HuH-7.5 (cell line): ENCODE measurements around the gene WDFY2.
"Not testable (repeated sequence)": the region's sequence is repeated elsewhere in the genome, so short reads cannot be mapped to it uniquely, and the experiment has no call there.

Experiments used
- DNase-seq: peaks from one replicate; pipeline ENCODE4 v3.0.0; 2011; ENCODE audit warnings: low spot score

The WDFY2 gene

DNA sequence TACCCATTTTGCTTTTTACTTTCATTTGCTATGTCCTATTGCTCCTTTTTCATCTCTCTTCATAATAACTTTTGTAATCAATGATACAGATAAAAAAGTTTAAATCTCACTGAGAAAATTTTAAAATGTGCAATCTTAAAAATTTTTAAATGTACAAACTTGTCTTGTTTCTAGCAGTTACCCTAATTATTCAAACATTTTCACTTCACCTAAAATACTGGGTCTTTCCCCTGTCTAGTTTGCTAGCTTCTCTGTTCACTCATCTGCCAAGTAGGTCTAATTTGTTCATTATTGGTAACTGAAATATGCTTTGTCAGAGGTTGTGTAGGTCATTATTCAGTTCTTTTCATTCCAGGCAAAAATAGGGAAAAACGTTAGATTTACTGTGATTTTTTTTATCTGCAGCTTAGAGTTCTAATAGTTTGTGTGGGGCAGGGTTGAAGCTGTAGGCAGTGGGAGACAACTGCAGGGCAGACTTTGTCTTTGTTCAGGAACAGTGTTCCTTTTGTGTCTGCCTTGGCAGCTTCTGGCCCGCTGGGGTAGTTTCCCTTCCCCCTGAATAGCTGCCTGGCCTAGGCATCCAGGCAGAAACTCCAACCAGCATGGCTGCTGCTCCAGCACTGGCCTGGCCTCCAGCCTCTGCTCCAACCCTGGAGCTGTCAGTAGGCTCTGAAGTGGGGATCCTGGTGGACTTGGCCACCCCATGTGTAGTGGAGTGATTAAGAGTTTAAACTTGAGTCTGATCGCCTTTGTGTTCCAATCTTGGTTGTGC is 48.5 kb downstream of the WDFY2 start:
- no peak for DNase-seq

DNA sequence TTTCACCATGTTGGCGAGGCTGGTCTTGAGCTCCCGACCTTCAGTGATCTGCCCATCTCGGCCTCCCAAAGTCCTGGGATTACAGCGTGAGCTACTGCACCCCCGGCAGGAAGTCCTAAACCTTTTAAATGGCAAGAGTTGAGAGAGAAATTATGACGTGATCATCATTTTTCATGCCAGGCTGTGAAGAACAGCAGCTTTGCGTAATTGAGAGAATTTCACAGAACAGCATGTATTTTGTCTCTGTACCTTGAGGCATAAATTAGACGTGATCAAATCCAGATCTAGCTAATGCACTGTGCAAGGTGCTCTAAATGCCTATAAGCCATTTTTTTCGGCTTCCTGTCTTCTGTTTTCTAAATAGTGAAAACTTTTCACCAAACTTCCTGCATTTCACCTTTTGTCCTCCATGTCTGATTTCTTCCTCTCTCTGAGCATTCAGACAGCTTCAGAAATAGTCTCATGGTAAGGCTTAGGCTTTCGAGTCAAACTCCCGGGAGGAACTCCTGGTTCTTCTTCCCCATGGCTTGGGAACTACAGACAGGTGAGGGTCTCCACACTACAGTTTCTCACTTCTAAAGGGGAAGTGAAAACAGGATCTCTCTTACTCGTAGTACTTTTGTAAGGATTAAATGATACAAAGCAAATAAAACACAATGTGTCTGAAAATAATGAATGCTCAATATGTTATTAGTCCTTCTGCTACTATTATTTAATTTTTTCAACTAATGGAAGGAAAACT is 51.0 kb downstream of the WDFY2 start:
- DNase-seq = no peak

DNA sequence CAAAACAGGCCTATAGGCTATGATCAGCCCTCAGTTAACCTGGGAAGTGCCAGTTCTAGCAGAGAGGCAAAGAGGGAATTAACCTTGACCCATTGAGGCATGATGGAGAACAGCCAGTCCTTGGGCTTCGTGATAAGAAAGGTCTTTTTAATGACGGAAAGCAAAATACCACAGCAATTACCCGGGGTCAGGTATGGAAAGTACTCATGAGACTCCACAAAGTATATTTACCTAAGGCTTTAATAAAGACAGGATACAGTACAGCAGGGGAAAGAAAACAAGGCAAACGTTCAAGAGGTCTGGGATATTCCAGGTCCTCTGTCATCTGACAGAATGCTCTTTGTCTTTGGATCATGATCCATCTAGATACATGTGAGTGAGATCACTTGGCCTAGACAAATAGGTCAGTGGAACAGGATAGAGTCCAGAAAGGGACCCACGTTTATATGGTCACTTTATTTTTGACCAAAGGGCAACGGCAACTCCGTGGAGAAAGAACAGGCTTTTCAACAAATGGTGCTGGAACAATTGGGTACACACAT is 52.2 kb downstream of the WDFY2 start:
- no peak for DNase-seq

GRCh38 chr13:51637852-51638215 is 53.6 kb downstream of the WDFY2 start:
- DNase-seq = no peak

DNA sequence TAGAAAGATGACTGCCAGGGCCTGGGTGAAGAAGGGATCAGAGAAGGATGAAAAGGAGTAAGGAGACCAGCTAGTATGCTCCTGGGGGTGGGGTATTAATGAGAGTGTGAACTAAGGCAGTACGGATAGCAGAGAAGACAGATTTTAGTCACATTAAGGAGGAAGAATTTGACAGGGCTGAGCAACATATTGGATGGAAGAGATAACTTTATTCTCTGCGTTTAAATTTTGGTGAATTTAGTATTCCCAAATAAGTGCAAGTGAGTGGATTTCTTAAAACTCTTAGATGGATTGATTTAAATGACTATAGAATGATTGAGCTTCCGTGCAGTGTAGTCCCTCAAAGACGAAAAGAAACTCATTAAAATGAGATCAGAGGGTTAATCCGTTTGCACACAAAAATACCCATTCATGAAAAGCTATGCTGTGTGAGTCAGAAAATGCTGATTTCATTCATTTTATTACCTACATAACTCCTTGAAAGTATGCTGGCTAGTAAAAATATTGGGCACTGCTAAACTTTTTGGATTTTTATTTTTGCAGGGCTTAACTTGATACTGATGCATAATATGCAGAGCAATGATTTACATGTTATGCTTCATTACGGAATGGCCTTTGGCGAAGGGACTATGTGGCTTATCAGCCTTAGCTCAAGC is 54.1 kb downstream of the WDFY2 start:
- no peak for DNase-seq

- no peak for DNase-seq
These were observed 54.9 kb downstream of the WDFY2 start for GRCh38 chr13:51639171-51639570.

GRCh38 chr13:51640696-51641095 is 56.4 kb downstream of the WDFY2 start:
- not testable (repeated sequence) for DNase-seq

- no peak for DNase-seq
These were observed 59.0 kb downstream of the WDFY2 start for GRCh38 chr13:51643105-51643881.

- no peak for DNase-seq
These were observed 59.6 kb downstream of the WDFY2 start for GRCh38 chr13:51643882-51644281.

- DNase-seq = no peak
These were observed 60.4 kb downstream of the WDFY2 start for GRCh38 chr13:51644654-51645053.

GRCh38 chr13:51645154-51645650 is 60.9 kb downstream of the WDFY2 start:
- DNase-seq = no peak

DNA sequence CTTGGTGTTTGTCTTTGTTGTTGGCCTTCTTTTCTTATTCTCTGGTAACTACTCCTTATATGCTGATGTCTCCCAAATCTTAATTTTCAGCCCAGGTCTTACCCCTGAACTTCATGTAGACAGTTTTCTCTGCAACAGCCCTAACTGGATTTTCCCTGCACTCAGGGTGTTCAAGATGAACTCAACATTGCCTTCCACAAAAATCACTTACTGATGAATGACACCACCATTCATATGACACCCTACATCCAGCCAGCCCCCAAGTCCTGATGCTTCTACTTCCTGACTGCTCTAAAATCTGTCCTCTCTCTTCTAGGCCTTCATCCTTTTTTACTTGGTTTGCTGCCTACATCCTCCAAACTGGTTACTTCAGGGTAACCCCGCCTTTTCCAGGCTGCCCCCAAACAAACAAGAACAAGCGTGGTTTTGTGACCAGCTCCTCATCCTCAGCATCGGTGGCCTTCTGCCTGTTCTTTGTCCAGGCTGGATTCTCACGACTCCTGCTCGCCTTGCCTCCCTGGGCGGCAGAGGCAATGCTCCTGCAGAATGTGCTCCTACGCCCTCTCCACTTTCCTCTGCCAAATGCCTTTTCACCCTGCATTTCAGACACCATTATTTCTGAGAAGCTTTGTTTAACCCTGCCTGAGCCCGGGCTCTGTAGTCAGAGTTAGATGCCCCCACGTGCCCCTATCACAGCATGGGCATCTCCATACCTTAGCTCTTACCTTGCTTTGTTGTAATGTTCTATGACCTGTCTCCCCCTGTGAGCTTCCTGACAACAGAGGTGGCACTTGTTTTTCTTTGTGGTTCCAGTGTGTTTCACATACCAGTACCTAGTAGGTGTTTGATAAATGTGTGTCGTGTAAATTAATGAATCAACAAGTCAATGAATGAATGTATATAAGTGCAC is 61.8 kb downstream of the WDFY2 start:
- DNase-seq = no peak

DNA sequence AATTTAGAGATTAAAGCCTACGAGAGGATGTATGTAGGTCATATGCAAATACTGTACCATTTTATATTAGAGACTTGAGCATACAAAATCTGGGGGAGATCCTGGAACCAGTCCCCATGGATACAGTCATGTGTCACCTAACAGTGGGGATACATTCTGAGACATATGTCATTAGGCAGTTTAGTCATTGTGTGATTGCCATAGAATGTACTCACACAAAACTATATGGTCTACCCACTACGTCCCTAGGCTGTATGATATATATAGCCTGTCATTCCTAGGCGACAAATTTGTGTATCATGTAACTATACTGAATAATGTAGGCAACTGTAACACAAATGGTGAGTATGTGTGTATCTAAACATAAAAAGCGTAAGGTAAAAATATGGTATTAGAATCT is 62.8 kb downstream of the WDFY2 start:
- no peak for DNase-seq

DNA sequence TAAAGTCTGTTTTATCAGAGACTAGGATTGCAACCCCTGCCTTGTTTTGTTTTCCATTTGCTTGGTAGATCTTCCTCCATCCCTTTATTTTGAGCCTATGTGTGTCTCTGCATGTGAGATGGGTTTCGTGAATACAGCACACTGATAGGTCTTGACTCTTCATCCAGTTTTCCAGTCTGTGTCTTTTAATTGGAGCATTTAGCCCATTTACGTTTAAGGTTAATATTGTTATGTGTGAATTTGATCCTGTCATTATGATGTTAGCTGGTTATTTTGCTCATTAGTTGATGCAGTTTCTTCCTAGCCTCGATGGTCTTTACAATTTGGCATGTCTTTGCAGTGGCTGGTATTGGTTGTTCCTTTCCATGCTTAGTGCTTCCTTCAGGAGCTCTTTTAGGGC is 67.9 kb downstream of the WDFY2 start:
- DNase-seq = not testable (repeated sequence)

DNA sequence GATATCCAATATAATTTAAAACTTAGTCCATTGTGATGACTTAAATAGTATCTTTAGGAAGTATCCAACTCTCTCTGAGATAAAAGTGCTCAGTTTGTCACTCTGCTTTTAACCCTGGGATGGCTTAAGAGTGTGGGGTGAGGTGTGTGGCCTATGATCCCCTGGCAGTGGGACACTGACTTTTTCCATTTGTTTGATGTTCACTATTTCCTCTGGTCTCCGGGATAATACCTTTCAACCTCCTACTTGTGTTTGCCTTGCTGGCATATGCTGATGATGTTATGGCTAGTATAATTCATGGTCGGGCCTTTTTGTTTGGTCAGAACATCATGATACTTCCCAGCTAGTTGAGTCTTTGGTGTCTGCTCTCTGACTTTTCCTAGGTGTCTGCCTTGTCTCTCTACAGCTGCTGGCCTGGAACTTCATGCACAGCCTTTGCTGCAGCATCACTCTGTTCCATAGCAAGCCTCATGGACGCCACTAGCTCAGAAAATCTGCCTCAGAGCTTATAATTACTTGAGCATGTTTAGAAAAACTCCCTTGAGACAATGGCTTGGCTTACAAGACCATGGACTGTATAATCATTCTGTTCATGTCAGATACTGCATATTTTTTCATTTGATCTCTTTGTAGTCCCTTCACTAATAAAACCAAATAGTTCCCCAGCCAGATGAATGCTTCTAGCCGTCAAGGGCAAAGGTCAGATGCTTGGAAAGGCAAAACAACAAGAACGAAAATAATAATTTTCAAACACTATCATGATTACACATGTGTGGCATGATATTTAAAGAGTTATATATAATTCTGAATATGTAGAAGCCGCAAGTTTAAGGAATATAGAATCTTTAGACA is 75.2 kb downstream of the WDFY2 start:
- no peak for DNase-seq

DNA sequence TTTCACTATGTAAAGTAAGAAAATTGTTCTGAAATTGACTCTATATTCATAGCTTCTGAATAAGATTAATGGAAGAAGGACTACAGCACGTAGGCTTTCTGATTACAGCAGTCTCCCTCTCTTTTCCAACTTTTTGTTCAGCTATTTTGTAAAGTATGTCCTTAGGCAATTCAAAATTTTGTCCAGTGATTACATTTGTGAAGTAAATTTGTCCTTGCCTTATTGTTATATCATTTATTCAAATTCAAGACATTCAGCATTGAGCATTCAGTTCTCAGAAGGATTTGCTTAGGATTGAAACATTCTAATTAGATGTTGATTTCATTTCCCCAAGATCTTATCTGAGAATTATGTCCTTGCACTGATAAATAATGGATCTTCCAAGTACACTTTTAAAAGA is 76.6 kb downstream of the WDFY2 start:
- no peak for DNase-seq

DNA sequence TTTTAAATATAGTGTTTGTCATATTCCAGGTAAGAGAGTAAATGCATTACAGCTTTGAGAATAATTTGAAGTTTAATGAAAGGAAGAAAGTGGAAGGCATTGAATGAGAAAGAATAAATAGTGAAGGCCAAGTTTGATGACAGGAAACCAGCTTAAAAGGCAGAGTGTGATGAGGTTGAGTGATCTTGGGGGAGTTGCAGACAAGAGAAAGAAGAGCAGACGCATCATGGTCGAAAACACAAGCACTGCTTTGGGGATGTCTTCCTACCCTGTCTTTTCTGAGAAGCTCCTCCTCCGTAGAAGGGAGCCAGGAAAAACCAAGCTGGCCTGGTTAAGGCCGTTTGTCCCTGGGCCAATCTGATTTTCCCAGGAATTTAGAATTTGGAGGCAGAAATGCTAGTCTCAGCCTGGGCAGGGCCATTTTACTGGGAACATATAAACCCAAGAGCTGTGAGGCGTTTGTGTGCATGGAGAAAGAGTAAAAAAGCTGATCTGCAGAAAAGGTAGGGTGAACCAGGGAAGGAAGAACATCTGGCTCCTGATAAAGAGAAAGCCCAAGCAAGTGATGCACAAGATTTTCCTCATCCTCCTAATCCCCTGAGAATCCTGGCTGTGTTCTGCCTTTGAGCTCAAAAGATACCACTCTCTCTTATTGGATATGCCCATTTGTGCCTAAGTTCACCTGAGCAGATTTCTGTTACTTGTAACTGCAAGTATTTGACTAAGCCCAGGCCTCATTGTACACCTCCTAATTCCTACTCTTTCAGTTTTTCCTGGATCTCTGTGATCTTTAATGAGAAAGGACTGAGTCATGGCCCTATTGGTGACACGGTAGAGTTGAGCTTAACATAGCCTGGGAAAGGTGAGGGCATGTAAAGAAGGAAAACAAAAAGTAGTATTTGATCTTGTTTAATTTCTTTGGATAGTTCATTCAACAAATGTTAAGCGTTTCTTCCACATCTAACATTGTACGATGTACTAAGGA is 80.0 kb downstream of the WDFY2 start:
- DNase-seq = no peak

DNA sequence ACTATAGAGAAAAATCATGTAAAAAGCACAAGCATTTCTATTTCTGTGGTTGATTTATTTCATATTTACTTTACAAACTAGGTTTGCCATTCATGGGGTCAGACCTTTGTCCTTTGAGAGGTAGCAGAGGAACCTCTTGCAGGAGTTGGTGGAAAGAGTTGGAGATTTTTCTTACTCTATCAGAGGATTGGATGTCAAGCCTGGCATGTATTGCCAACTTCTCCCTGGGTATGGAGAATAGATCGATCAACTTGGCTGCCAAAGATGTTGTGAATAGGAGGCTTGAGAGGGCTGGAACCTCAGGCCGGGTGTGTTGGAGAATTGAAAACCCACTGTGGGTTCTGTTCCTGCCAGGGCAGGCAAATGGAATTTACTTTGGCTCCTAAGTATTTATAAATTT is 81.2 kb downstream of the WDFY2 start:
- no peak for DNase-seq

GRCh38 chr13:51666374-51666773 is 82.1 kb downstream of the WDFY2 start:
- DNase-seq = no peak
